Stimulated activated naive CD8-positive, alpha-beta T cell treated with anti-CD3 and anti-CD28 coated beads, Interleukin-15, amount 100 ng/mL, for 72 hours (primary cell): ENCODE data around the gene GLCCI1.

Source experiments
- ATAC-seq: fragments of 150-1000 bp; cut with Tn5 transposase; 2 replicates; pipeline ENCODE4 v1.10.0; 2021; ENCODE audit warnings: mild to moderate bottlenecking, moderate library complexity
- DNase-seq, 2 donors: peaks; one replicate each; pipeline ENCODE4 v3.0.0; 2021 to 2022
- H3K27ac Mint-ChIP-seq, 2 donors: one replicate each; pipeline ENCODE4 v1.8.0; 2022; ENCODE audit warnings: mild to moderate bottlenecking in 2 of 2, mixed read lengths in 2 of 2, moderate library complexity in 2 of 2
- H3K27me3 Mint-ChIP-seq: one replicate; pipeline ENCODE4 v1.8.0; 2022; ENCODE audit warnings: mixed read lengths
- H3K4me1 Mint-ChIP-seq: one replicate; pipeline ENCODE4 v1.8.0; 2022; ENCODE audit warnings: mild to moderate bottlenecking, mixed read lengths
- H3K4me3 Mint-ChIP-seq, 2 donors: one replicate each; pipeline ENCODE4 v1.8.0; 2022; ENCODE audit warnings: mild to moderate bottlenecking in 2 of 2, mixed read lengths in 2 of 2, moderate library complexity in 1 of 2
- H3K9me3 Mint-ChIP-seq, 2 donors: one replicate each; pipeline ENCODE4 v1.8.0; 2022; ENCODE audit warnings: mixed read lengths in 2 of 2

Gene GLCCI1

GRCh38 chr7:7946486-7946885 lies 22.1 kb upstream of the GLCCI1 start:
- Mint-ChIP-seq H3K27me3 (no peaks in the 10 kb centered on the region), H3K4me3 (no peak overlapping the region), H3K27ac (no peak overlapping the region), H3K4me1 (peaks cover 14% of the 10 kb centered on the region), H3K9me3 (peaks cover 5 to 8% of the 10 kb centered on the region in 2 donors)
- DNase-seq (no peak), ATAC-seq (no peak)

- H3K9me3 Mint-ChIP-seq, result peaks cover 5 to 8% of the 10 kb centered on the region in 2 donors
- H3K4me1 Mint-ChIP-seq, result peaks cover 14% of the 10 kb centered on the region
- ATAC-seq (no peak), DNase-seq (no peak)
- no peaks in the 10 kb centered on the region for H3K27me3 Mint-ChIP-seq
- no peak overlapping the region for H3K27ac Mint-ChIP-seq
- no peak overlapping the region for H3K4me3 Mint-ChIP-seq
Observed at GRCh38 chr7:7948232-7948631, 20.4 kb upstream of the GLCCI1 start.

GRCh38 chr7:7953806-7954205 lies 14.8 kb upstream of the GLCCI1 start:
- Mint-ChIP-seq H3K27me3 (no peaks in the 10 kb centered on the region), H3K4me3 (no peak overlapping the region), H3K4me1 (no peaks in the 10 kb centered on the region), H3K27ac (no peak overlapping the region), H3K9me3 (peaks cover 5 to 8% of the 10 kb centered on the region in 2 donors)
- ATAC-seq (no peak), DNase-seq (no peak)

GRCh38 chr7:7956531-7957128 lies 12.0 kb upstream of the GLCCI1 start:
- no peak for DNase-seq
- no peak overlapping the region for H3K27ac Mint-ChIP-seq
- H3K4me1 Mint-ChIP-seq, result no peaks in the 10 kb centered on the region

GRCh38 chr7:7957513-7957912 lies 11.1 kb upstream of the GLCCI1 start:
- Mint-ChIP-seq H3K9me3 (no peaks in the 10 kb centered on the region), H3K27me3 (no peaks in the 10 kb centered on the region), H3K4me1 (no peaks in the 10 kb centered on the region), H3K4me3 (no peak overlapping the region), H3K27ac (no peak overlapping the region)
- no peak for ATAC-seq
- no peak for DNase-seq

More at GRCh38 chr7:7956531-7957128, 12.0 kb upstream of the GLCCI1 start:
- no peak overlapping the region for H3K4me3 Mint-ChIP-seq
- ATAC-seq, result no peak
- H3K27me3 Mint-ChIP-seq, result no peaks in the 10 kb centered on the region
- H3K9me3 Mint-ChIP-seq, result no peaks in the 10 kb centered on the region

- Mint-ChIP-seq H3K4me1 (peaks cover under 1% of the 10 kb centered on the region), H3K9me3 (no peaks in the 10 kb centered on the region), H3K4me3 (no peak overlapping the region), H3K27me3 (no peaks in the 10 kb centered on the region), H3K27ac (no peak overlapping the region)
- no peak for ATAC-seq
- DNase-seq, result no peak
Observed at GRCh38 chr7:7959979-7960670, 8.5 kb upstream of the GLCCI1 start.

GRCh38 chr7:7962851-7963250 lies 5.7 kb upstream of the GLCCI1 start:
- Mint-ChIP-seq H3K27ac (no peak overlapping the region), H3K4me1 (peaks cover 6% of the 10 kb centered on the region), H3K4me3 (no peak overlapping the region), H3K9me3 (no peaks in the 10 kb centered on the region), H3K27me3 (no peaks in the 10 kb centered on the region)
- no peak for DNase-seq
- ATAC-seq, result no peak

GRCh38 chr7:7964250-7964649 lies 4.3 kb upstream of the GLCCI1 start:
- no peaks in the 10 kb centered on the region for H3K27me3 Mint-ChIP-seq
- no peak overlapping the region for H3K4me3 Mint-ChIP-seq
- peaks cover 6% of the 10 kb centered on the region for H3K4me1 Mint-ChIP-seq
- H3K27ac Mint-ChIP-seq, result no peak overlapping the region
- DNase-seq (no peak), ATAC-seq (no peak)
- H3K9me3 Mint-ChIP-seq, result no peaks in the 10 kb centered on the region

GRCh38 chr7:7964691-7965090 lies 3.9 kb upstream of the GLCCI1 start:
- Mint-ChIP-seq H3K4me3 (no peak overlapping the region), H3K4me1 (peaks cover 6% of the 10 kb centered on the region), H3K27ac (no peak overlapping the region), H3K9me3 (no peaks in the 10 kb centered on the region), H3K27me3 (no peaks in the 10 kb centered on the region)
- ATAC-seq, result no peak
- no peak for DNase-seq

GRCh38 chr7:7965301-7965700 lies 3.3 kb upstream of the GLCCI1 start:
- H3K27ac Mint-ChIP-seq, result no peak overlapping the region
- H3K9me3 Mint-ChIP-seq, result no peaks in the 10 kb centered on the region
- no peak for DNase-seq
- H3K4me3 Mint-ChIP-seq, result no peak overlapping the region
- H3K27me3 Mint-ChIP-seq, result no peaks in the 10 kb centered on the region
- no peak for ATAC-seq
- H3K4me1 Mint-ChIP-seq, result peaks cover 6% of the 10 kb centered on the region

GRCh38 chr7:7966141-7966734 lies 2.4 kb upstream of the GLCCI1 start:
- DNase-seq (no peak), ATAC-seq (no peak)
- peaks cover 6% of the 10 kb centered on the region for H3K4me1 Mint-ChIP-seq
- no peaks in the 10 kb centered on the region for H3K27me3 Mint-ChIP-seq
- no peak overlapping the region for H3K27ac Mint-ChIP-seq
- H3K9me3 Mint-ChIP-seq, result no peaks in the 10 kb centered on the region
- H3K4me3 Mint-ChIP-seq, result no peak overlapping the region

GRCh38 chr7:7967886-7968543 lies 581 bp upstream of the GLCCI1 start:
- no peaks in the 10 kb centered on the region for H3K27me3 Mint-ChIP-seq
- no peaks in the 10 kb centered on the region for H3K9me3 Mint-ChIP-seq
- H3K4me3 Mint-ChIP-seq, result peak overlapping the region; percentile 84 to 94
- peaks cover 9% of the 10 kb centered on the region for H3K4me1 Mint-ChIP-seq
- DNase-seq (no peak), ATAC-seq (no peak)
- peak overlapping the region; percentile 38 to 93 for H3K27ac Mint-ChIP-seq

- DNase-seq (peak; percentile 54 to 57), ATAC-seq (peak; percentile 35)
- H3K27me3 Mint-ChIP-seq, result no peaks in the 10 kb centered on the region
- peaks cover 13% of the 10 kb centered on the region for H3K4me1 Mint-ChIP-seq
- H3K27ac Mint-ChIP-seq, result peak overlapping the region in 1 of 2 donors; percentile 93
- H3K4me3 Mint-ChIP-seq, result peak overlapping the region; percentile 67 to 84
- H3K9me3 Mint-ChIP-seq, result no peaks in the 10 kb centered on the region
Observed at GRCh38 chr7:7969306-7970236, 975 bp downstream of the GLCCI1 start.

GRCh38 chr7:7970237-7970530 lies 1.6 kb downstream of the GLCCI1 start:
- ATAC-seq, result no peak
- Mint-ChIP-seq H3K4me3 (no peak overlapping the region), H3K27me3 (no peaks in the 10 kb centered on the region), H3K4me1 (peaks cover 15% of the 10 kb centered on the region), H3K27ac (no peak overlapping the region), H3K9me3 (no peaks in the 10 kb centered on the region)
- DNase-seq, result no peak

- peaks cover 16% of the 10 kb centered on the region for H3K4me1 Mint-ChIP-seq
- H3K27ac Mint-ChIP-seq, result no peak overlapping the region
- ATAC-seq (no peak), DNase-seq (no peak)
- no peaks in the 10 kb centered on the region for H3K27me3 Mint-ChIP-seq
- H3K9me3 Mint-ChIP-seq, result no peaks in the 10 kb centered on the region
- H3K4me3 Mint-ChIP-seq, result no peak overlapping the region
Observed at GRCh38 chr7:7970531-7971307, 2.1 kb downstream of the GLCCI1 start.
